HCT116 (cell line): ENCODE data around the gene PPP6R3.

Experiments used
- EGR1 ChIP-seq: IDR thresholded peaks from 2 replicates; pipeline ENCODE4 v1.6.1; 2012; ENCODE audit warnings: low read depth
- EZH2 ChIP-seq: fragments of 200-600 bp; sonication (generic); IDR thresholded peaks from 2 replicates; pipeline ENCODE4 v1.6.1; 2017; ENCODE audit warnings: antibody characterized with exemption, mixed run types
- POLR2A ChIP-seq: IDR thresholded peaks from 2 replicates; pipeline ENCODE4 v1.7.0; 2011; ENCODE audit warnings: borderline replicate concordance; ENCODE audit not compliant: insufficient read depth, insufficient read length; ENCODE audit errors: extremely low read depth
- POLR2AphosphoS5 ChIP-seq: IDR thresholded peaks from 2 replicates; pipeline ENCODE4 v1.6.1; 2011; ENCODE audit warnings: mild to moderate bottlenecking, low read depth, low read length, moderate library complexity
- SRF ChIP-seq: IDR thresholded peaks from 2 replicates; pipeline ENCODE4 v1.6.1; 2012; ENCODE audit warnings: low read depth
- YY1 ChIP-seq: IDR thresholded peaks from 2 replicates; pipeline ENCODE4 v1.6.1; 2011; ENCODE audit warnings: low read length, low read depth, moderate library complexity, mild to moderate bottlenecking; ENCODE audit not compliant: insufficient replicate concordance; ENCODE audit errors: extremely low read depth
- TF ChIP-seq, protein P1 (sequence below), 3 experiments: fragments of 200-600 bp in 1 of 3; sonication (generic) in 1 of 3; IDR thresholded peaks in 2 of 3; conservative IDR thresholded peaks in 1 of 3; 2 replicates each; pipeline ENCODE4 v1.5.1; 2012 to 2017; ENCODE audit warnings: low read depth in 2 of 3, low read length in 2 of 3, antibody characterized with exemption in 1 of 3, borderline replicate concordance in 1 of 3, control low read depth in 1 of 3, mild to moderate bottlenecking in 1 of 3, mixed read lengths in 1 of 3, mixed run types in 1 of 3, moderate library complexity in 1 of 3; ENCODE audit not compliant: insufficient read depth in 1 of 3

DNA sequence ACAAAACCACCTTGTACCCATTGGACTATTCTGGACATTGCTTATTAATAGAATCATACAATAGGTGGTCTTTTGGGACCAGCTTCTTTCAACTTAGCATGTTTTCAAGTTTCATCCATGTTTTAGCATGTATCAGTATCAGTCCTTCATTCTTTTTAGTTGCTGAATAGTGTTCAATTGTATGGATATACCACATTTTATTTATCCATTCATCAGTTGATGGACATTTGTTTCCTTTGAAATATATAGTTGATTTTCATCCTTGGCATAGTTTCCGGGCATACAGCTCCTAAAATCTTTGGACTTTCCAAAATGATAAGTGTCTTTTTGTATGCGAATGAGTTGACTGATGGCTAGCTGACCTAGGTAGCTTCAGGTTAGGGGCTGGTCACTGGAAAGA is 12.2 kb downstream of the PPP6R3 start:
- TF ChIP-seq SRF (no peak), EZH2 (no peak), POLR2A (no peak), POLR2AphosphoS5 (no peak), EGR1 (no peak), YY1 (no peak)
- TF ChIP-seq, protein P1, sequence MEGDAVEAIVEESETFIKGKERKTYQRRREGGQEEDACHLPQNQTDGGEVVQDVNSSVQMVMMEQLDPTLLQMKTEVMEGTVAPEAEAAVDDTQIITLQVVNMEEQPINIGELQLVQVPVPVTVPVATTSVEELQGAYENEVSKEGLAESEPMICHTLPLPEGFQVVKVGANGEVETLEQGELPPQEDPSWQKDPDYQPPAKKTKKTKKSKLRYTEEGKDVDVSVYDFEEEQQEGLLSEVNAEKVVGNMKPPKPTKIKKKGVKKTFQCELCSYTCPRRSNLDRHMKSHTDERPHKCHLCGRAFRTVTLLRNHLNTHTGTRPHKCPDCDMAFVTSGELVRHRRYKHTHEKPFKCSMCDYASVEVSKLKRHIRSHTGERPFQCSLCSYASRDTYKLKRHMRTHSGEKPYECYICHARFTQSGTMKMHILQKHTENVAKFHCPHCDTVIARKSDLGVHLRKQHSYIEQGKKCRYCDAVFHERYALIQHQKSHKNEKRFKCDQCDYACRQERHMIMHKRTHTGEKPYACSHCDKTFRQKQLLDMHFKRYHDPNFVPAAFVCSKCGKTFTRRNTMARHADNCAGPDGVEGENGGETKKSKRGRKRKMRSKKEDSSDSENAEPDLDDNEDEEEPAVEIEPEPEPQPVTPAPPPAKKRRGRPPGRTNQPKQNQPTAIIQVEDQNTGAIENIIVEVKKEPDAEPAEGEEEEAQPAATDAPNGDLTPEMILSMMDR (IDR thresholded peaks at IDR 0.05 in 2 of 3, conservative IDR thresholded peaks at IDR 0.05 in 1 of 3; ENCODE audit: borderline replicate concordance in 1 of 3, insufficient read depth in 1 of 3, low read depth in 2 of 3, low read length in 2 of 3), result no peak
